Activated CD4-positive, CD25-positive, alpha-beta regulatory T cell treated with anti-CD3 and anti-CD28 coated beads, Interleukin-2, amount 50 U/mL, for 72 hours (primary cell): ENCODE measurements around the gene SP110.
"Not testable (repeated sequence)": the region's sequence is repeated elsewhere in the genome, so short reads cannot be mapped to it uniquely, and the experiment has no call there.

Experiments used
- DNase-seq: peaks from one replicate; pipeline ENCODE4 v3.0.0; 2021

Gene SP110

GRCh38 chr2:230222829-230223228 is 3.0 kb upstream of the SP110 start:
- DNase-seq, result not testable (repeated sequence)

DNA sequence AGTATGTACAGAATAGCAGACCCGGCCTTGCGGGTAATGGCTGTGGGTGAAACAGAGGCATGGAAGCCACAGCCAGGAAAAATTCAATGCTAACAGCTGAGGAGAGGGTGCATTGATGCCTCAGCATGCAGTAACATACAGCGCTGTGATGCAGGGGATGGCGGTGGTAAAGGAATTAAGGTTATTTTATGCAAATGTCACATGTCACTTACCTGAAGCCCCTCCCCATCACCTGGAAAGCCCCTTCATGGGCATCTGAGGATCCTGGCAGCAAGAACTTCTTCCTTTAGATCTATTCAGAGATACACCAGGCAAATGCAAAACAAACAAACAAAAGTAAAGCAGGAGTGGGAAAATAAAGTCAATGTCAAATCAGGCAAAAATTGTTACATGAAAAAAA is 1.7 kb upstream of the SP110 start:
- no peak for DNase-seq

- DNase-seq, result no peak
These were observed 674 bp upstream of the SP110 start for GRCh38 chr2:230220347-230220969.

GRCh38 chr2:230218421-230218820 is 1.4 kb downstream of the SP110 start:
- no peak for DNase-seq

GRCh38 chr2:230217424-230217823 is 2.4 kb downstream of the SP110 start:
- DNase-seq, result no peak

GRCh38 chr2:230216489-230216888 is 3.3 kb downstream of the SP110 start:
- no peak for DNase-seq

- no peak for DNase-seq
These were observed 10.2 kb downstream of the SP110 start for GRCh38 chr2:230209422-230210051.

GRCh38 chr2:230208576-230208975 is 11.2 kb downstream of the SP110 start:
- DNase-seq, result no peak

DNA sequence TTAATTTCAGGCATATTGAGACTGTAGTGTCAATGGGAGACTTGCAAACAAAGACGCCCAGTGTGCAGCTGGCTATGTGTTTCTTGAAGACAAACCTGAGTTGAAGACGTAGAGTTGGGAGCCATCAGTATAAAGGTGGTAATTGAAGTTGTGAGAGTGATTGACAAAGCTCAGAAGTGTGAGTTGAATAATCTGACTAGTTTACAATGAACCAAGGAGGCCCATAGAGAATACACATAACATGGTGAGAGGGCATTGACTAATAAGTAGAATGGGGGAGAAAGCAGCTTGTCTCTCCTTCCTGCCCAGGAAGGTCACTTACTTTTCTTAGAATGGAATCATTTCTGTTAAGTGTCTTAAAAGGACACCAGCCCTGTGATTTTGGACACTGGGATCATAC is 14.1 kb downstream of the SP110 start:
- no peak for DNase-seq

DNA sequence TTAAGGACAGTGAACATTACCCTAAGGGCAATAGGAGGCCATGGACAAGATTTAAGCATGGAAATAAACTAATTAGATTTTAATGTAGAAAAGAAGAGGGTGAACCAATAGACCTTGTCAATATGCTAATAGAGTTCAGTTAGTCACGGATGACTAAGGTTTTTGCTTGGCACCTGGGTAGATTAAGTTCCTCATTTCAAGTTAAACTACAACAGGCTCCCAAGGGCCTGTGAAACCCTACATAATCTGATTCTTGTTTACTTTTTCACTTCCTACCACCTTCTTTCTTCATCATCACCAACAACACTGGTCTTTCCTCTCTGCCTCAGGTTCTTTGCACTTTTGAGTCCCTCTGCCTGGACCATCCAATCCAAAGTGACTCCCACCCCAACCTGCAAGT is 14.8 kb downstream of the SP110 start:
- DNase-seq, result no peak

DNA sequence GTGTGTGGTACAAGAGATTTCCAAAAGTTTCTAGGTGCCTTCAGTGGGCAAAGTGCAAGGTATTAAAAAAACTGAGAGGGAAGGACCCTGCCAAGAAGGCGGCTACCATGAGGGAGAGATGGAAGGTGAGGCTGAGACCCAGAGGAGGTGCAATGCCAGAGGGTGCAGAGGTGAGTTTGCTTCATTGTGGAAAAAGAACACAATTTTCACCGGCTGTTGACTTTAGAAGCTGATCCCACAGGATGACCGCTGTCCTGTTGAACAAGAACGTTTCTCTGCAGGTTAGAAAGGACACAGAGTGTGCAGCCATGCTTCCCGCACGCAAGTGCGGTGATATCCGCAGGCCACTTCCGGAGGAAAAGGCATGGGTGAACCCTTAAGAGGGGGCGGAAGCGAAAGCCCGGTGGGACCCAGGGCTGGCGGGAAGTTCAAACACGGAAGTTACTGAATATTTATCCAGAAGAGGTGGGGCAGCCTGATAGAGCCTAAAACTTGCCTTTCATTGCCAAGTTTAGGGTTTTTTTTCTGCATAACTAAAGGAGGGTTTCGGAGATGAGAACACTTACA is 16.6 kb downstream of the SP110 start:
- no peak for DNase-seq

GRCh38 chr2:230202430-230203109 is 17.2 kb downstream of the SP110 start:
- DNase-seq, result no peak

GRCh38 chr2:230184727-230185578 is 34.8 kb downstream of the SP110 start:
- no peak for DNase-seq

DNA sequence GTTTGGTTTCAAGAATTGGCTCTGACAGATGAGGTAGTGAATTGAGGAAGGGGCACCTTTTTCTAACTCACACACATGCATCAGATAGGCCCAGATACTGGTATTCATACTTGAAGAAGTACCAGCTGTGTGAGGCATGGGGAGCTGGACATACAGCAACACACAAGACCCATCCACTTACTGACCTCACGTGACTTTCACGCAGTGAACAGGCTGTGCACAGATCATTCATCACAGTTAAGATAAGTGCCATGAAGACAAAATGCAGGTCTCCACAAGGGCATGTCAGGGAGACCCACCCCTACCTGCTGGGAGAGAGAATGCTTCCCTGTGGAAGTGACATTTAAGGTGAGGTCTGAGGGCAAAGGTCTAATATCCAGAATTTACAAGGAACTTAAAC is 38.6 kb downstream of the SP110 start:
- DNase-seq, result no peak

DNA sequence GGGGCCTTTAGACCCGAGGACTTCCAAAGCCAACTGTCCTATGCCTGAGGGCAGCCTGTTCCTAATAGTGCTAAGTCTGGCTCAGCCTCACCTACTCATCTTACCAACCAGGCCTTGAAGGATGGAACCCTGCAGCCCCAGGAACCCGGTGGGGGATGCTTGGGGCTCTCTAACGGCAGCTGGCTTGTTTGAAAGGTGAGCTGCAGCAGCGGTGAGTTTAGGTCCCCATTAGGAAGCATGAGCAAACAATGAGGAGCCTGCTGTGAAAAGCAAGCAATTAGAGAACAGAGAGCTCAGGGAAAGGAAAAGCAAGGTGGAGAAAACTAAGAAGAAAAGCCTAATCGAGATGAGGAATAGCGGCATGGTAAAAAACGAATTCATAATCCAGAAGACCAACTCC is 39.9 kb downstream of the SP110 start:
- no peak for DNase-seq

DNA sequence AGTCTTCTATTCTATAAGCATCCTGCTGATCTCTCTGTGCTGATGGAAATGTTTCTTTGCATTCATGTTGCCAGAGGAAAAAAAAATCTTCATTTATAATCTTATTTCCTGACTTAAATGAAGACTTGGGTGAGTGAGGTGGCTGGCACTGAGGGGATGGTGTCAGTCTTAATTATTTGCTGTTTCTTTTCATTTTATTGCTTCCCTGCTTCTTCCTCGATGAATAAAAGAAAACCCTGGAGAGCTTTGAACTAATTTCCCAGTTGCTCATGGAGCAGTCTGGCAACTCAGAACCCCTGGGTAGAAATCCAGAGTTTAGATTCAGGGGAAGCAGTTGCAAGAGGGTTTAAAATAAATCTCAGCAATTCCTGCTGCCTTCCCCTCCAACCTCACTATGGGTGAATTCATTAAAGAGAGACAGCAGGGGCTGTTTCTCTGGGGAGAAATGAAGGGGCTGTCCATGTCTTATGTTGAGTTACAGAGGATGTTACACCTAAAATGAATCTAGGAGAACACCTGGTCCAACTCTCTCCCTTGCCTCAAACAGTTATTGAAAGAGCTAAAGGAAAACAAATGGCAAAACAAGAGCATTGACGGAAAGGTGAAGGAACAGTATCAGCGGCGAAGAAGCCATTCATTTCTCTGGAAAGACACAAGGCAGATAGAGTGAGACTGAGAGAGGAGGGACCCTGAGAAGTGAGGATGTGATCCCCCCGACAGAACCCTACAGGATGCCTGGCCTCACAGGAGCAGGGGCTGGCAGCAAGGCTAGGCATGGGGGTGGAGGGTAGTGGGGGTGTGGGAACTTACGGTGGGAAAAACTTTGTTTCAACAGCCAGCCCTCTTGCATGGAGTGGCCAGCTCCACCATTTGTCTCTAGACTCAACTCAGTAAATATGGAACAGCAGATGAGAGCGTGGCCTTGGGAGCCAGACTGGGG is 41.0 kb downstream of the SP110 start:
- no peak for DNase-seq

DNA sequence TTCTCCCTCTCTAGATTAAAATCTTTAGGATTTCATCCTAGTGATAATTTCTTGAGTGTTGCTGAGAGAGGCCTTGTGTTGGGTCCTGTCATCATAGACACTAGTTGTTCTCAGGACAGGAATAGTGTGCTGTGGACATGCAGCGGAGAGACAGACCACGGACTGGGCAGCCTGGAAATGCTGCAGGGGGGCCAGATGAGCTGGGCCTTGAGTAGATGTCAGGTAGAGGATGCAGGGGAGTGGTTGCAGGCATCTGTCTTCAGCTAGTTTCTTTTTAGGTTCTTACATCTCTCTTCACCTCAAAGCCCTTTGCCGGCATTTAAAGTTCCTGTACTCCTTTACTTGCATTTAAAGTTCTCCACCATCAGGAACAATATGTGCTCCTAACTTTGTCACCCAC is 42.8 kb downstream of the SP110 start:
- DNase-seq, result no peak

DNA sequence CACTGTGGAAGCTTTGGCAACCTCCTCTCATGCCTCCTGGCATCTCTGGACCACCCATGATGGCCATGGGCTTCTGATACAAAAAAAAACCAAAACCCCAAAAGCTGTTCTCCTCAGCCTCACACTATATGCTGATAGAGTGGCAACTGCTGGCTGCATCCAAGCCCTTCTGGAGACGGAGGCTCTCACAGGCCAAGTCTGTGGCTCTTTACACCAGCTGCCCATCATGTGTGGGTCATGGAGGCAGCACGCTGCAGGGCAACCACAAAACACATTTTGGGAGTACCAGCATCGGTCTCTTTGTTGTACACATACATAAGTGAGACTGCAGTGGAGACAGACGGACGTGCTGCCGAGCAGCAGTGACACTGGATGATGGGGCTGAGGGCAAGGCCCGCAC is 45.3 kb downstream of the SP110 start:
- DNase-seq, result no peak

DNA sequence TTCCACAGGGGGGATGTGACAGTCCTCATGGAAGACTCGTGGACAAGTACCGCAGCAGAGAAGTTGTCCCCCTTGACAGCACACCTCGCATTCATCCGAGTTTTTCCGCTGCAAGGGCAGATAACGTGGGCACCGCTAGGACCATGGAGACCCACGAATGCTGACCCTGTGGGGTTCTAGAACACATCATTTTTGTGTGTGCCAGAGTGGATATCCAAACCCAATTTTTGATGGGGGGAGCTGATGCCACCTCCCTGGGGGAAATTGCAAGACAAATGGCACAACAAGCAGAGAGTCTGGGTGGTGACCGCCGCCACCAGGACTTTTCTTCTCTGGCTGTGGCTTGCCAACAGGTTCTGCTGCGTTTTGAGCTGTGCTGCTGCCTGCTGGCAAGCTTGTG is 46.9 kb downstream of the SP110 start:
- DNase-seq, result no peak

DNA sequence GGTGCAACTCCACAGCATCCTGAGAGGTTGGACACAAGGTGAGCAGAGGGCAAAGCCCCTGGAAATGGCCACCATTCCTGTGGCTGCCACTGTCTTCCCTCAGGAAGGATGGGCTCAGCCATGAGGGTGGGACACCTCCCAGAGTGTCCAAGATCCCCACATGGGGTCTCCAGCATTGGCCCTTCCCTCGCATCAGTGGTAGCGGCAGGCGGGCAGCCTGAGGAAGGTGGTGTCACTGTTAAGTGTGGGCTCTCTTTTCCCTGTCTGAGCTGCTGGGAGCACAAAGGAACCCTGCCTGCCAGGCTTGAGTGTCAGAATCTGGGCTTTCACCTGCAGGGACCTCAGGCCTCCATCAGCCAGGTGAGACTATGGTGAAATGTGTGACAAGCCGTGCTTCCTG is 47.6 kb downstream of the SP110 start:
- no peak for DNase-seq

- no peak for DNase-seq
These were observed 49.3 kb downstream of the SP110 start for GRCh38 chr2:230170532-230170931.

DNA sequence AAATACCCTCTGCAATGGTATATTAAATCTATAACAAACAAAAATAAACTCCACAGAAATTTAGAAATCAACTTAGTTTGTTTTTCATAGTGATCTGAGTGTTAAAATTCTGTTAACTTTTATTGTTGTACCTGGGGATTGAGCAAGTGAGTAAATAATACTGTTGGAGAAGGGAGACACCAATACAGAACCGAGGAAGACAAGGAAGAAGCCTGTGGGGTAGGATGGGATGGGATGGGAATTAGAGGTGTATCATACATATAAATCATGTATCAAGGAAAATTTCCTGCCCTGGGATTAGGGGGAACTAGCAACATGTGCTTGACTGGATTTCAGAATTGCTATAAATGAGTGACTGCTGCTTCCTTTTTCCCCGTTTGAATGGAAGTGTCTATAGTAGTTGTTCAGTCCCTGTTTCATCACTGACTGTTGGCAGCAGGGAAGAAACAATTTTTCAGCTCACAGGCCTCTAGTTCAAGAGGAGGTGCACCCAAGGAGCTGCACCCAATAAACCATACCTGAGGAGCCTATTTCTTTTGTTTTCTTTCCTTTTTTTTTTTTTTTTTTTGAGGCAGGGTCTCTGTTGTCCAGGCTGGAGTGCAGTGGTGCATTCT is 53.1 kb downstream of the SP110 start:
- no peak for DNase-seq
